Ascending aorta (tissue), 2 donors: Measurements from ENCODE around the gene KDELR3. TPM values are rescaled to one million over a fixed set of nuclear protein-coding genes. Genes with fewer than 3 reads are reported as not detected.

ENCODE experiments used
- DNase-seq, 2 donors: peaks; one replicate each; pipeline ENCODE4 v3.0.0-alpha.2; 2019; ENCODE audit warnings: low spot score in 2 of 2
- H3K27ac ChIP-seq, 2 donors: fragments of 200-600 bp; sonication (generic); one replicate each; pipeline ENCODE4 v1.5.1; 2016 to 2017; ENCODE audit warnings: mild to moderate bottlenecking in 1 of 2
- H3K27me3 ChIP-seq: fragments of 200-600 bp; sonication (generic); one replicate; pipeline ENCODE4 v1.5.1; 2017
- H3K36me3 ChIP-seq, 2 donors: fragments of 200-600 bp; sonication (generic); one replicate each; pipeline ENCODE4 v1.5.1; 2016
- H3K4me1 ChIP-seq, 2 donors: fragments of 200-600 bp; sonication (generic); one replicate each; pipeline ENCODE4 v1.5.1; 2016 to 2017; ENCODE audit warnings: mild to moderate bottlenecking in 1 of 2
- H3K4me3 ChIP-seq, 2 donors: fragments of 200-600 bp; sonication (generic); one replicate each; pipeline ENCODE4 v1.5.1; 2016 to 2017; ENCODE audit warnings: mild to moderate bottlenecking in 1 of 2
- H3K9me3 ChIP-seq, 2 donors: fragments of 200-600 bp; sonication (generic); one replicate each; pipeline ENCODE4 v1.5.1; 2016
- intact Hi-C: fragments of 100-400 bp; cut with DNase I; formaldehyde crosslinking; loops from one replicate; pipeline ENCODE4 v1.15.1; 2023
- total RNA-seq: library from RNA; depleted of rRNA; stranded (reverse); fragments of >200 nt; gene quantifications from one replicate; pipeline ENCODE4 v1.1.0, GENCODE V29; 2016
- TF ChIP-seq, protein P1 (sequence below), 3 experiments: fragments of 200-600 bp in 2 of 3; fragments of 450-650 bp in 1 of 3; sonication (generic) in 2 of 3; IDR thresholded peaks; one replicate each; pipeline ENCODE4 v1.5.1; 2016 to 2019; ENCODE audit warnings: antibody characterized with exemption in 3 of 3, mild to moderate bottlenecking in 1 of 3, moderate library complexity in 1 of 3

KDELR3 gene
- total RNA-seq, 1 donor from 2014 or later: 11.8 TPM

DNA sequence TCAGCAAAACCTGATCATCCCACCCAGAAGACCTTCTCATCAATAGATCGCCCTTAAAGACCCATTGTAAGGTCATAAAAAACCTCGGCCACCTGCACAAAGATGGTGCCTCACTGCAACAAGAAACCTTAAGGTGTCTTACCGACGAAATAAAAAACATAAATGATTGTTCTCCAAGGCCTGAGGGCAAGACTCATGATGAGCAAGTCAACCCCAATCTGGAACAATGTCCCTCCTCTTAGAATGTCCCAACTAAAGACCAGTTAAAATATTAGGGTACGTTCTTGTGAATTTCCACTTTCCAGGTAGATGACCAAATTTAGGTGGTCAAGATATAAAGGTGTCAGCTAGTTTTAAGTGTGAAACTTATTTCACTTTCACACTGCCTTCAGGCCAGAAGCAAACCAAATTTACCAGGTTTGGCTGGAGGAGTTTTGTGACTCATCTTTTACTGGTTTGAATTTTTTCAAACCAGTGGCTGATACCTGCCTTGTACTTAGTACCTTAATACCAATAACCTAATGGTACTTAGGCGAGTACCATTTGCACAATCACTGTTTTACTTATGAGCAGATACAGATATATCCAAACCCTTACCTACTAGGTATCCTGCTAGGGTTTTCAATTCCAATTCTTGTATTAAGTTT lies 14.9 kb downstream of the KDELR3 start:
- Histone ChIP-seq H3K27me3 (no peaks in the 10 kb centered on the region), H3K27ac (no peak overlapping the region), H3K36me3 (peaks cover 53 to 81% of the 10 kb centered on the region in 2 donors), H3K4me1 (no peaks in the 10 kb centered on the region), H3K9me3 (no peaks in the 10 kb centered on the region), H3K4me3 (no peak overlapping the region)
- TF ChIP-seq, protein P1, sequence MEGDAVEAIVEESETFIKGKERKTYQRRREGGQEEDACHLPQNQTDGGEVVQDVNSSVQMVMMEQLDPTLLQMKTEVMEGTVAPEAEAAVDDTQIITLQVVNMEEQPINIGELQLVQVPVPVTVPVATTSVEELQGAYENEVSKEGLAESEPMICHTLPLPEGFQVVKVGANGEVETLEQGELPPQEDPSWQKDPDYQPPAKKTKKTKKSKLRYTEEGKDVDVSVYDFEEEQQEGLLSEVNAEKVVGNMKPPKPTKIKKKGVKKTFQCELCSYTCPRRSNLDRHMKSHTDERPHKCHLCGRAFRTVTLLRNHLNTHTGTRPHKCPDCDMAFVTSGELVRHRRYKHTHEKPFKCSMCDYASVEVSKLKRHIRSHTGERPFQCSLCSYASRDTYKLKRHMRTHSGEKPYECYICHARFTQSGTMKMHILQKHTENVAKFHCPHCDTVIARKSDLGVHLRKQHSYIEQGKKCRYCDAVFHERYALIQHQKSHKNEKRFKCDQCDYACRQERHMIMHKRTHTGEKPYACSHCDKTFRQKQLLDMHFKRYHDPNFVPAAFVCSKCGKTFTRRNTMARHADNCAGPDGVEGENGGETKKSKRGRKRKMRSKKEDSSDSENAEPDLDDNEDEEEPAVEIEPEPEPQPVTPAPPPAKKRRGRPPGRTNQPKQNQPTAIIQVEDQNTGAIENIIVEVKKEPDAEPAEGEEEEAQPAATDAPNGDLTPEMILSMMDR (IDR thresholded peaks at IDR 0.05): no peak
- intact Hi-C loops: no loop called here
- no peak for DNase-seq

GRCh38 chr22:38484244-38484643 lies 16.3 kb downstream of the KDELR3 start:
- intact Hi-C loops: no loop called here
- Histone ChIP-seq H3K4me3 (no peak overlapping the region), H3K27ac (no peak overlapping the region), H3K4me1 (no peaks in the 10 kb centered on the region), H3K9me3 (no peaks in the 10 kb centered on the region), H3K27me3 (no peaks in the 10 kb centered on the region), H3K36me3 (peaks cover 66 to 95% of the 10 kb centered on the region in 2 donors)
- no peak for DNase-seq
- TF ChIP-seq, protein P1 (IDR thresholded peaks at IDR 0.05): no peak

DNA sequence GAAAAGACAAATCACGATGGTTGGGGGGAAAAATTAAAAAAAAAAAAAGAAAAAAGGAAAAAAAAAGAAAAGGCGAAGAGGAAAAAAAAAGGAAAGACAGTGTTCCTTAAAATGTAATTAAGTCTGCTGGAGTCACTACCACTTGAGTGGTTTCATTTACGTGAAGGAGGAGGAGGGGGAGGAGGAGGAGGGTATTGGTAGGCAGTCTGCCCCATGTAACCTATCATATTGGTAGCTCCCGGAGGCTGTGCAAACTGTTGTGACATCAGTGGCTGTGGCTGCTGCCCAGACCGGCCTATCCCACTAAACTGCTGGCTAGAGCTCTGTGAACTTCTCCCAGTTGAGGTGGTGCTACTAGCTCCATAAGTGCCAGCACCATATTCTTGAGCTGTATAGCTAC lies 17.9 kb downstream of the KDELR3 start:
- H3K9me3 ChIP-seq: no peaks in the 10 kb centered on the region
- TF ChIP-seq, protein P1 (IDR thresholded peaks at IDR 0.05): no peak
- H3K27me3 ChIP-seq: no peaks in the 10 kb centered on the region
- no peak overlapping the region for H3K4me3 ChIP-seq
- H3K27ac ChIP-seq: no peak overlapping the region
- intact Hi-C loops: no loop called here
- no peak for DNase-seq
- peaks cover 80 to 100% of the 10 kb centered on the region in 2 donors for H3K36me3 ChIP-seq
- H3K4me1 ChIP-seq: peaks cover 0 to 2% of the 10 kb centered on the region in 2 donors

- DNase-seq: no peak
- Histone ChIP-seq H3K4me3 (no peak overlapping the region), H3K27ac (no peak overlapping the region), H3K27me3 (no peaks in the 10 kb centered on the region), H3K9me3 (no peaks in the 10 kb centered on the region), H3K36me3 (peaks cover 93 to 100% of the 10 kb centered on the region in 2 donors), H3K4me1 (peaks cover 2 to 5% of the 10 kb centered on the region in 2 donors)
- intact Hi-C loops: no loop called here
- TF ChIP-seq, protein P1 (IDR thresholded peaks at IDR 0.05): no peak
Observed at GRCh38 chr22:38487946-38488345, 20.1 kb downstream of the KDELR3 start.

DNA sequence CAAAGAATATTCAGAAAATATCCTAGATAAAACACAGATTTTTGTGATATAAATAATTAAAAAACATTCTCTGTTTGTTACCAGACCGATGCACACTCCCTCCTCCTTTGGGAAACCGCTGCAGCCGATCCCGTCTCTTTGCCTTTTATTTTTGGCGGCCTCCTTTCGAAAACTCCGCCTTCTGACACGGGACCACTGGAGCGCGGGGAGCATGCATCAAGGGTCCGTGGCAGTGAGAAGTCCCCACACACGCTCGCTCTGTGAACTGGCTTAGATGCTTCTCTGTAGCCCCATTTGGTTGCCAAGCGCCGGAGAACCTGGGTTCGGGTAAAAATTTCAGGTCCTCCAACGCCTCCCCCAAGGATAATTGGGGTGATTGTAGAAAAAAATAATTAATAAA lies 21.2 kb downstream of the KDELR3 start:
- Histone ChIP-seq H3K27ac (no peak overlapping the region), H3K4me3 (no peak overlapping the region), H3K36me3 (peaks cover 93 to 100% of the 10 kb centered on the region in 2 donors), H3K27me3 (no peaks in the 10 kb centered on the region), H3K9me3 (no peaks in the 10 kb centered on the region), H3K4me1 (peaks cover 2 to 5% of the 10 kb centered on the region in 2 donors)
- intact Hi-C loops: no loop called here
- TF ChIP-seq, protein P1 (IDR thresholded peaks at IDR 0.05): no peak
- no peak for DNase-seq
